OCI-LY3 (cell line): ENCODE data around the gene SAMD4A.

Source experiments
- H2AFZ ChIP-seq: fragments of 200-600, 300-600 bp; shearing (Covaris generic); 2 replicates; pipeline ENCODE4 v1.6.0; 2014; ENCODE audit warnings: antibody characterized with exemption, low read depth, low read length
- H3K27ac ChIP-seq: fragments of 200-600, 300-600 bp; sonication (generic); 2 replicates; pipeline ENCODE4 v1.5.1; 2014; ENCODE audit warnings: mild to moderate bottlenecking, low read length, moderate library complexity, mixed read lengths
- H3K27me3 ChIP-seq: fragments of 200-600, 300-600 bp; sonication (generic); 2 replicates; pipeline ENCODE4 v1.6.1; 2014; ENCODE audit warnings: low read depth, low read length, mixed read lengths
- H3K36me3 ChIP-seq: fragments of 200-600, 300-600 bp; sonication (generic); replicated peaks from 2 replicates; pipeline ENCODE3; 2014; ENCODE audit warnings: low read depth, low read length, mixed read lengths
- H3K4me1 ChIP-seq: fragments of 300-600, 200-600 bp; sonication (generic); 2 replicates; pipeline ENCODE4 v1.6.1; 2014; ENCODE audit warnings: low read length, mixed read lengths
- H3K4me2 ChIP-seq: fragments of 200-600, 300-600 bp; sonication (generic); 2 replicates; pipeline ENCODE4 v1.6.1; 2014; ENCODE audit warnings: low read length, mixed read lengths
- H3K4me3 ChIP-seq: fragments of 300-600, 200-600 bp; sonication (generic); 2 replicates; pipeline ENCODE4 v1.5.1; 2014; ENCODE audit warnings: antibody characterized with exemption, mild to moderate bottlenecking, low read length, moderate library complexity
- H3K79me2 ChIP-seq: fragments of 300-600, 200-600 bp; shearing (Covaris generic); 2 replicates; pipeline ENCODE4 v1.6.1; 2014; ENCODE audit warnings: mild to moderate bottlenecking, low read length, mixed read lengths
- H3K9ac ChIP-seq: fragments of 300-600, 200-600 bp; shearing (Covaris generic); 2 replicates; pipeline ENCODE4 v1.6.0; 2014; ENCODE audit warnings: mild to moderate bottlenecking, low read length, moderate library complexity
- H3K9me3 ChIP-seq: fragments of 200-600, 300-600 bp; shearing (Covaris generic); 2 replicates; pipeline ENCODE4 v1.6.1; 2014; ENCODE audit warnings: low read length, mixed read lengths; ENCODE audit not compliant: insufficient read depth
- H4K20me1 ChIP-seq: fragments of 200-600, 300-600 bp; sonication (generic); 2 replicates; pipeline ENCODE4 v1.6.1; 2016; ENCODE audit warnings: low read length, mixed read lengths; ENCODE audit not compliant: insufficient read depth
- CTCF ChIP-seq: fragments of 200-600, 300-600 bp; sonication (generic); IDR thresholded peaks from 2 replicates; pipeline ENCODE4 v1.5.1; 2014; ENCODE audit warnings: antibody characterized with exemption, low read length, low read depth
- EZH2phosphoT487 ChIP-seq: fragments of 200-600 bp; shearing (Covaris generic); IDR thresholded peaks from 2 replicates; pipeline ENCODE4 v1.6.1; 2018; ENCODE audit warnings: antibody characterized with exemption, mixed run types, low read depth

Gene SAMD4A

GRCh38 chr14:54818201-54819133 lies 251.5 kb downstream of the SAMD4A start:
- no peaks in the 10 kb centered on the region; the same call in 1 of the 2 replicates for H3K27me3 ChIP-seq
- no peak overlapping the region for H3K9ac ChIP-seq
- H3K27ac ChIP-seq: no peak overlapping the region
- no peak overlapping the region for H3K4me3 ChIP-seq
- no peaks in the 10 kb centered on the region for H3K4me1 ChIP-seq
- TF ChIP-seq CTCF (no peak), EZH2phosphoT487 (no peak)
- H3K79me2 ChIP-seq: no peaks in the 10 kb centered on the region
- no peak overlapping the region for H3K4me2 ChIP-seq
- H3K36me3 ChIP-seq: no peaks in the 10 kb centered on the region
- H2AFZ ChIP-seq: no peak overlapping the region
- no peaks in the 10 kb centered on the region for H4K20me1 ChIP-seq
- peaks cover 2% of the 10 kb centered on the region for H3K9me3 ChIP-seq

DNA sequence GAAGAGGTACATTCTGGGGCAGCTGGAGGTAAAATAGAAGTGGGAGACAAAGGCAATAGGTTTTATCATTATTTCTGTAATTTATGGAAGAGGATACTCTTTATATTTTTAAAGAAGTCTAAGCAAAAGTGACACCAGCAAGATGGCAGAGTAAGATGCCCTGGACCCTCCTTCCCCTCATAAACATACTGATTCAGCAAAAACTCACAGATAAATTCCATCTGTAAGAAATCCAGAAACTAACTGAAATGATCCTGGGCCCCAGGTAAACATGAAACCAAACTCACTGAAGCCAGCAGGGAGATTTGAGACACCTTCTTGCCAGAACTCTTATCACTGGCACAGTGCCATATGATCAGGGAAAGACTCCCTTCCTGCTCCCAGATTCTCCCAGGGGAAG lies 255.8 kb downstream of the SAMD4A start:
- no peaks in the 10 kb centered on the region for H4K20me1 ChIP-seq
- no peak overlapping the region for H3K4me3 ChIP-seq
- H3K79me2 ChIP-seq: no peaks in the 10 kb centered on the region
- H3K4me2 ChIP-seq: no peak overlapping the region
- no peaks in the 10 kb centered on the region; the same call in 1 of the 2 replicates for H3K27me3 ChIP-seq
- TF ChIP-seq EZH2phosphoT487: no peak
- TF ChIP-seq CTCF: no peak
- H2AFZ ChIP-seq: no peak overlapping the region
- no peaks in the 10 kb centered on the region for H3K4me1 ChIP-seq
- H3K9ac ChIP-seq: no peak overlapping the region
- peaks cover 11% of the 10 kb centered on the region for H3K9me3 ChIP-seq
- H3K36me3 ChIP-seq: no peaks in the 10 kb centered on the region
- no peak overlapping the region for H3K27ac ChIP-seq

GRCh38 chr14:54823757-54824549 lies 257.0 kb downstream of the SAMD4A start:
- Histone ChIP-seq H3K9me3 (peaks cover 11% of the 10 kb centered on the region), H3K4me3 (no peak overlapping the region), H3K9ac (no peak overlapping the region), H3K79me2 (no peaks in the 10 kb centered on the region), H3K36me3 (no peaks in the 10 kb centered on the region), H3K4me1 (no peaks in the 10 kb centered on the region), H2AFZ (no peak overlapping the region), H3K4me2 (no peak overlapping the region), H4K20me1 (no peaks in the 10 kb centered on the region), H3K27me3 (no peaks in the 10 kb centered on the region; the same call in 1 of the 2 replicates), H3K27ac (no peak overlapping the region)
- TF ChIP-seq CTCF: no peak

- Histone ChIP-seq H3K36me3 (no peaks in the 10 kb centered on the region), H3K27me3 (no peaks in the 10 kb centered on the region; the same call in 1 of the 2 replicates), H3K9me3 (peaks cover 11% of the 10 kb centered on the region), H2AFZ (no peak overlapping the region), H3K79me2 (no peaks in the 10 kb centered on the region), H3K4me1 (no peaks in the 10 kb centered on the region), H3K4me2 (no peak overlapping the region), H3K9ac (no peak overlapping the region), H3K27ac (no peak overlapping the region), H3K4me3 (no peak overlapping the region), H4K20me1 (no peaks in the 10 kb centered on the region)
- TF ChIP-seq CTCF (no peak), EZH2phosphoT487 (no peak)
These were observed 261.1 kb downstream of the SAMD4A start for GRCh38 chr14:54828037-54828436.
